IgD-negative memory B cell (primary cell): ENCODE measurements around the gene NPAS3. TPM values are rescaled to one million over a fixed set of nuclear protein-coding genes. Genes with fewer than 3 reads are reported as not detected.

Experiments used
- H3K27ac Mint-ChIP-seq, 3 donors: one replicate each; pipeline ENCODE4 v1.8.0; 2020 to 2022; ENCODE audit warnings: mild to moderate bottlenecking in 3 of 3, mixed read lengths in 3 of 3, moderate library complexity in 1 of 3
- H3K27me3 Mint-ChIP-seq: one replicate; pipeline ENCODE4 v1.8.0; 2021; ENCODE audit warnings: mixed read lengths
- H3K36me3 Mint-ChIP-seq: one replicate; pipeline ENCODE4 v1.8.0; 2020; ENCODE audit warnings: mild to moderate bottlenecking, mixed read lengths
- H3K4me1 Mint-ChIP-seq, 3 donors: one replicate each; pipeline ENCODE4 v1.8.0; 2020 to 2022; ENCODE audit warnings: mixed read lengths in 3 of 3, mild to moderate bottlenecking in 1 of 3
- H3K4me3 Mint-ChIP-seq, 4 donors: one replicate each; pipeline ENCODE4 v1.8.0; 2020 to 2022; ENCODE audit warnings: mild to moderate bottlenecking in 4 of 4, mixed read lengths in 4 of 4, moderate library complexity in 3 of 4
- H3K9me3 Mint-ChIP-seq, 3 donors: one replicate each; pipeline ENCODE4 v1.8.0; 2020 to 2021; ENCODE audit warnings: mixed read lengths in 3 of 3, mild to moderate bottlenecking in 1 of 3
- polyA plus RNA-seq: library from polyadenylated mRNA; unstranded; fragments of 300-500 nt; fragmentation: Illumina TruSeq; gene quantifications from one replicate; pipeline ENCODE4 v1.2.3, GENCODE V29; 2021

NPAS3 gene
- polyA plus RNA-seq, 1 donor from 2014 or later, result not detected

DNA sequence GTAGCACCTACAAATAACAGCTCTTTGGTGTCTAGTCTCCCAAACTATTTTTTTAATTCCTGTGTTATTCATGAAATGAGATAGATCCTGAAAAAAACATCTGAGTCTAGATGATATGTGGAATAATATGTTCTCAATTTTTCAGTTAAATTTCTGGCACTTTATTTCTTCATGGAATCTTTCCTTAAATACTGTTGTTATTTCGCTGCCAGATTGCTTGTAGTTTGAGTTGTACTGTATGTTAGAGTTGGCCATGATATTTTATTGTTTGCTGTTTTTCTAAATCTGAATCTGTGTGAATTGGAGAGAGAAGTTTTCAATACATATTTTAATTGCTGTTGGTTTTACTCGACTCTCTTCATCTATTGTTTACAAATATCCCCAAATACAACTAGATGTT lies 511.7 kb downstream of the NPAS3 start:
- Mint-ChIP-seq H3K4me1 (peaks cover 0 to 5% (median 0%) of the 10 kb centered on the region in 3 donors), H3K36me3 (no peaks in the 10 kb centered on the region), H3K4me3 (no peak overlapping the region), H3K27ac (no peak overlapping the region), H3K27me3 (no peaks in the 10 kb centered on the region), H3K9me3 (peaks cover 0 to under 1% (median 0%) of the 10 kb centered on the region in 3 donors)

DNA sequence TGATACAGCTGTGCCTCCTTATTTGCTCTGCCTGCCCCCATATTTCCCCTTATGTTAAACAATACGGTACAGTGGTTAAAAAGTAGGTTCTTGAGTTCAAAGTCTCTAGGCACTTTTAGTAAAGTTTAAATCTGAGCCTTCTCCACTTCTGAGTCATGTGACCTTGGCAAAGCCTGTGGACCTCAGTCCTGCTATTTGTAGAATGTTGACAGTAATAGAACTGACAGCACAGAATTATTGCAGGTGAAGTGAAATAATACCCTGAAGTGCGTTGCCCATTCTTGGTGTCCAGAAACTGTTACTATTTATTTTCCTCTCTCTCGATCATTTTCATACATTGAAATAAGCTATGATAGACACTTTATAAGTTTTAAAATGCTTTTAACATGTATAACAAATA lies 512.5 kb downstream of the NPAS3 start:
- no peaks in the 10 kb centered on the region for H3K36me3 Mint-ChIP-seq
- H3K9me3 Mint-ChIP-seq, result no peaks in the 10 kb centered on the region
- H3K27ac Mint-ChIP-seq, result no peak overlapping the region
- no peaks in the 10 kb centered on the region for H3K27me3 Mint-ChIP-seq
- H3K4me3 Mint-ChIP-seq, result no peak overlapping the region
- peaks cover 0 to 5% (median 0%) of the 10 kb centered on the region in 3 donors for H3K4me1 Mint-ChIP-seq

DNA sequence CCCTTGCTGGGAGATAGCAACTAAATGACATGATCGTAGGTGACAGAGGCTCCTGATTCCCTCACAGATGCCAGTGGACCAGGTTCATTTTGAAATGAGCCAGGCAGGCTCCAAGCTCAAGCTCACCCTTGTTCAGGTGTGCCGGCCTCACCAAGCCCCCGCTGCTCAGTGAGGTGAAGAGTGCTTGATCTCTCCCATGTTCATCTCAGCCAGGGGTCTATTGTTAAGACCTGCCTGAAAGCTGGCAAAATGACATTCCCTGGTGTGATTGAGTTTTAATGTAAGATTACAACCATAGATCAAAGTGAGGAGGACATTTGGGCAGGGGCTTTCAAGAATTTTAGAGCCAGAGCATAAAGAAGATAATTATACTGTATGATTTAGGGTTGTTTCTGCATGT lies 514.3 kb downstream of the NPAS3 start:
- Mint-ChIP-seq H3K9me3 (no peaks in the 10 kb centered on the region), H3K4me3 (no peak overlapping the region), H3K27me3 (no peaks in the 10 kb centered on the region), H3K4me1 (peaks cover 0 to 5% (median 0%) of the 10 kb centered on the region in 3 donors), H3K36me3 (no peaks in the 10 kb centered on the region), H3K27ac (no peak overlapping the region)

DNA sequence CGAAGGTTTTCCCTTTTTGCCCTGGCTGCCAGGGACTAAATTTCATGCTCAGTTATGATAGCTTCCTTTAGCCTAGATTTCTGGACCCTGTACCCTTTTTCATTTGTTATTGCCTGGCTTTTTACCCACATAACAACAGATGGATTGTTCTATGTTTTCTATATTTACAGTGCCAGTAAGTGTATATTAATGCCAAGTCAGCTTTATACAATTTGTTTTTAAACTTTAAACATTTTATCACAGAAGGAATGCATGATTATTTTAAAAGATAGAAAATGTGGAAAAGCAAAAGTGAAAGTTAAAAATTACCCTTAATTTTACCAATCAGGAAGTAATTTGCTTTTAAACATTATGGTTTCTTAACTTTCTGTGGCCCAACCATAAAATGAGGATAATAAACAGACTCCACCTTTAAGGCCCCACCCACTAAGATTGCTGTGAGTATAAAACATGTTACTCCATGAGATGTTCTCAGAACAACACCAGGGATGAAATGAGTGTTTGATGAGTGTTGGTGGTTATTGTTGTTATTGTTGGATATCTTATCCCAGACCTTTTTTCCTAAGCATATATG lies 515.4 kb downstream of the NPAS3 start:
- H3K36me3 Mint-ChIP-seq, result no peaks in the 10 kb centered on the region
- peaks cover 0 to 3% (median 2%) of the 10 kb centered on the region in 3 donors for H3K9me3 Mint-ChIP-seq
- peaks cover 0 to 5% (median 0%) of the 10 kb centered on the region in 3 donors for H3K4me1 Mint-ChIP-seq
- H3K27ac Mint-ChIP-seq, result no peak overlapping the region
- no peak overlapping the region for H3K4me3 Mint-ChIP-seq
- no peaks in the 10 kb centered on the region for H3K27me3 Mint-ChIP-seq

DNA sequence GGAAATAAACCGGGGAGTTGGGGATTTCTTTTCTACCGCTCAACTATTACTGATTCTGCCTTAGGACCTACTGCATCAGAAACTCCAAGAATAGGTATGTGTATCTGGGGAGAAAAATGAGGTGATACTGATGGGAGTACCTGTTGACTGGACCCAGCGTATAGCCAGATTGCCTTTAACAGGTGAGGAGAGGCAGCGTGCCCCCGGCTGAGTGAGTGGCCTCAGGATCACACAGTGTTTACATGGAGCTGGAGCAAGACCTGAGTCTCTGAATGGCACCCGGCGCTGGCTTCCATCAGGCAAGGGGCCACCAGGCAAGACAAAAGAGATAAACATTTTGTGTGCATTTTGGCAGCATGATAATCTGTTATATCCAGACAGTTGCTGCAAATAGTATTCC lies 516.0 kb downstream of the NPAS3 start:
- Mint-ChIP-seq H3K9me3 (peaks cover 0 to 3% (median 2%) of the 10 kb centered on the region in 3 donors), H3K4me3 (no peak overlapping the region), H3K4me1 (peaks cover 0 to 5% (median 0%) of the 10 kb centered on the region in 3 donors), H3K27ac (no peak overlapping the region), H3K36me3 (no peaks in the 10 kb centered on the region), H3K27me3 (no peaks in the 10 kb centered on the region)

DNA sequence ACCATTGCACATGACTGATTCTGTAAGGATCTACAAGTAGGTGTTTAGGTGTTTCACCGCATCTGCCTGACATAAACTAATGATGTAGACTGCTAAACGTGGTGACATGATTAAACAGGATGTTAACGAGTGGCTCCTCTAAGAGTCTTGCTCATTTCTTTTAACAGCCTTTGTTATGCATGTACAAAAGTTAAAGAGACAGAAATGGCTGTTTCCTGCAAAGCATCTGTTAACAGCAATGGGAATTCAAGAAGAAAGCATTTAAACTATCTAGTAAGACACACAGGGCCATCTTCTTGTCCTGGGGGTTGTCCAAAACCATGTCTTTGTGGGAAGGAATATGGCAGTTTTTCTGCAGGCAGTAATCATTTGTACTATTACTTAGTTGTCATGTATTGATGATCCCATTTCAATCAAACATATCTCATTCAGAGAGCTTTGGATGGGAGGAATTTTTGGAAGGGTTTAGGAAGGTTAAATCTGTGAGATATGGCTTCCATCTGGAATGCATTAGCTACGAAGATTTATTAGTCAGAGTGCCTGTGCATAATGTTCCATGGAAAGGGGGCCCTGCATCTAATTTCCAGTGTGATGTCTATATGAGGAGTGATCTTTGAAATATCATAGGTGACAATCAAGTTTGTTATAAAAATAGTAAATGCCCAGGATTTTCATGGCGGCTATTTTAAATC lies 517.1 kb downstream of the NPAS3 start:
- peaks cover 0 to 5% (median 0%) of the 10 kb centered on the region in 3 donors for H3K4me1 Mint-ChIP-seq
- H3K27me3 Mint-ChIP-seq, result no peaks in the 10 kb centered on the region
- no peak overlapping the region for H3K4me3 Mint-ChIP-seq
- H3K27ac Mint-ChIP-seq, result no peak overlapping the region
- H3K9me3 Mint-ChIP-seq, result peaks cover 0 to 3% (median 2%) of the 10 kb centered on the region in 3 donors
- H3K36me3 Mint-ChIP-seq, result no peaks in the 10 kb centered on the region

DNA sequence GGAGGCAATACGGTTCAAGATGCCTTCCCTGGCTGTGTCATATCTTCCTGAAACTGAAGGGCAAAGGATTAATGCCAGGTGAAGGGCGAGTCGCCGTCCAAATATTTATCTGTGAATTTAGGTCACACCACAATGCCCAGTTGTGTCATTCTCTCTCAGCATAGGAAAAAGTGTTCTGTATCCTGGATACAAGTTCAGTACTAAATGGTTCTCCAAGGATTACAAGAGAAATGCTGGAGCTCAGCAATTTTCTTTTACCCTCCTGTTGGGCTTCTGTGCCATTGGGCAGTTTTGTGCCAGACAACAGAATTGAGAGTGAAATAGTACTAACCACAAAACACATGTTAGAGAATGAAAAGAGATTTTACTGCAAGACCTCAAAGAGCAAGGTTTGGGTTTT lies 518.3 kb downstream of the NPAS3 start:
- Mint-ChIP-seq H3K9me3 (peaks cover 0 to 3% (median 2%) of the 10 kb centered on the region in 3 donors), H3K27ac (no peak overlapping the region), H3K36me3 (no peaks in the 10 kb centered on the region), H3K4me3 (no peak overlapping the region), H3K27me3 (no peaks in the 10 kb centered on the region), H3K4me1 (peaks cover 0 to 5% (median 0%) of the 10 kb centered on the region in 3 donors)

DNA sequence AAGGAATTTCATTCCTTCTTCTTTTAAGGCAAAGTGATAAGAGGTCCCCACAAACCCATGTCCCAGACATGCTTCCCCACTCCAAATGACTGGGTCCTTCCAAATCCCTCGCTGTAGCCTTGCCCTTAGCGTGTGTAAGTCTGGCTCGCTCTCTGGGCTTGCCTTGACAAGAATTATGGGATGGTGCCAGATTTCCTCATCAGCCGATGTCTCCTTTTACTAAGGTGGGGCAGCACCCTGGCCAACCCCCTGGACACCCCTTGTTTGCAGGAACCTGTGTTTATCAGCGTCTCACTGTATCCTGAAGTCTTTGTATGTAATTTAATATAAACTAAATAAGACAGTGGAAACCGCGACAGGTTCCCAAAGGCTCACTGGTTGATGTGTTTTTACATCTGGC lies 518.9 kb downstream of the NPAS3 start:
- Mint-ChIP-seq H3K27me3 (no peaks in the 10 kb centered on the region), H3K4me3 (no peak overlapping the region), H3K36me3 (no peaks in the 10 kb centered on the region), H3K27ac (no peak overlapping the region), H3K9me3 (peaks cover 0 to 3% (median 2%) of the 10 kb centered on the region in 3 donors), H3K4me1 (peaks cover 0 to 5% (median 0%) of the 10 kb centered on the region in 3 donors)

DNA sequence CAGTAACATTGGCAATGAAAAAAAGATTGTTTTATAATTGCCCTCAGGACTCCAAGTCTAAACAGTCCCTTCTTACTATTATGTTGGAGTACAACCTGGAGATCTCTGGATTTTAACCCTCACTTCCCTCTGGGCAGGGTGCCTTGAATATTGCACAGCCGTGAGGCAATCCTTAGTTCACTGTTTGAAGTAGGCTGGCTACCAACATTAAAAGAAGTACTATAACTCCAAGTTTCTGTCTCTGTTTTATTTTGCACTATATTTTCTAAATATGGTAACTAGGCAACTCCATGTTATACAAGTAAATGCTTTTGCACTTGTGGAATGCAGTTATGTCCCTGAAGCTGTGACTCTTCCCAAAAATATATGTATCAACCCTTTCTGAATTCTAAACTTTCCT lies 521.5 kb downstream of the NPAS3 start:
- no peak overlapping the region for H3K27ac Mint-ChIP-seq

DNA sequence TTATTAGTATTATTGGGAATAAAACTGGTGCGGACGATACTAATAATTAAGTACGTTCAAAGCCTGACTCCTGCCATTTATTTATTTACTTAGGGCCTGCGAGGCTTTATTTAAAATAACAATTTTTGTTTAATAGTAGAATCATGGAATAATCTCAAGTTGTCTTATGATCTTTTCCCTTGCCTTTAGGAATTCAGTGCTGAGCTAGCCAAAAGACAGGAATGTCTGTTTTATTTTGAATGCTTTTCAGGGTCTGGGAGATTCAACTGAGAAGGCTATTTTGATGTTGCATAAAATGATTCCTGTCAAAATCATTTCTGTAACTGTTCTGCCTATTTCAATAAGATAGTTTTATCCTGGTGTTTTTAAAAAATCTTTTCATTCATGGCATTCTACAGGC lies 522.4 kb downstream of the NPAS3 start:
- Mint-ChIP-seq H3K4me1 (no peaks in the 10 kb centered on the region), H3K27me3 (no peaks in the 10 kb centered on the region), H3K36me3 (no peaks in the 10 kb centered on the region), H3K9me3 (peaks cover 0 to 3% (median 2%) of the 10 kb centered on the region in 3 donors), H3K4me3 (no peak overlapping the region), H3K27ac (no peak overlapping the region)

More for the DNA sequence above, 521.5 kb downstream of the NPAS3 start:
- Mint-ChIP-seq H3K4me3 (no peak overlapping the region), H3K27me3 (no peaks in the 10 kb centered on the region), H3K9me3 (peaks cover 0 to 3% (median 2%) of the 10 kb centered on the region in 3 donors), H3K36me3 (no peaks in the 10 kb centered on the region), H3K4me1 (no peaks in the 10 kb centered on the region)

DNA sequence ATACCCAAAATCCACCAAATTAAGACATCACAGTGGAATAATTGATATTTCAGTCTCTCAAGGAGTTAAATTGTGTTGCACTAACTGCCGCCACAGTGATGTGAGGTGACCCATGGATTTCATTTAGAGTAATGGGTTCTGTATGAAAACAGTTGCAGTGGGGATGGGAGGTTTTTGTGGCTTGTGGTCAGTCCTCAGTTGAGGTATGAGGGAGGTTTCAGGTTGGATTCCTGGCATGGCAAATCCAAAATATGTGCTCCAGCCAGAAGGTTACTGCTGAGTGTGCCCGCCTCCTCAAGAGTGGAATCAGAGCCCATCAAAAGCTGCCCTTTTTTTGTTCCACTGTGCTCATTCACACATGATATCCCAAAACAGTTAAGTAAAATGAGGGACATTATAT lies 525.1 kb downstream of the NPAS3 start:
- Mint-ChIP-seq H3K36me3 (no peaks in the 10 kb centered on the region), H3K27me3 (no peaks in the 10 kb centered on the region), H3K4me3 (no peak overlapping the region), H3K9me3 (peaks cover 0 to 1% (median 0%) of the 10 kb centered on the region in 3 donors), H3K4me1 (no peaks in the 10 kb centered on the region), H3K27ac (no peak overlapping the region)

DNA sequence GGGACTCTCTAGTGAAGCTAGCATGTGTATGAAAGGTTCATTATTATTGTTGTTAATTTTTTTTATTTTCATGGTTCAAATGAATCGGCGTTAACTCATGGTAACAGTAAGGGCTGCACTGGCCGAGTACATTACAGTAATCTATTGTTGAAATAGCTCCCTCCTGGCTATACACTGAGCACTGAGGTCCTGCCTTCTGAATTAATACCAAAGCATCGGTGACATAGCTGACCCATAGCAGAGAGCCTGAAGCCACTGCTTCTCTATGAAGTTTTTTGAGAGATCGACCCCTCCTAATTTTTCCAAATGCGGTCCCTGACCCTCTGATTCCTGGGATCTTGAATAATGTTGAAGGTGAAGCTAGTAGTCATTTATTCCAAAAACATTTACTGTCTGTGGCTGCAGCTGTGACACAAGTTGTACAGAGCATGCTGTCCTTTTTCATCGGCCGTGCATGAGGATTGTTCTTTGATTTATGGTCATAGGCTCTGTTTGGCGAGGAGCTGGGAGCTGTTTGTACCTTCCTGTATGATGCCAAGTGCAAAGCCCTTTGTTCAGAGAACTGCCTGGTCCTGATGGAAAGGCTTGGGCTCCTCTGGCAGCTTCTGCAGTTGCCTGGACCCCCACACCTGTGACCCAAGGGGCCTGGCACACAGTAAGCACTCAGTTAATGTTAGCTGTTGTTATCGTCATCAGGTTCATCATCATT lies 525.7 kb downstream of the NPAS3 start:
- Mint-ChIP-seq H3K9me3 (no peaks in the 10 kb centered on the region), H3K4me1 (no peaks in the 10 kb centered on the region), H3K27me3 (no peaks in the 10 kb centered on the region), H3K27ac (no peak overlapping the region), H3K36me3 (no peaks in the 10 kb centered on the region), H3K4me3 (no peak overlapping the region)

DNA sequence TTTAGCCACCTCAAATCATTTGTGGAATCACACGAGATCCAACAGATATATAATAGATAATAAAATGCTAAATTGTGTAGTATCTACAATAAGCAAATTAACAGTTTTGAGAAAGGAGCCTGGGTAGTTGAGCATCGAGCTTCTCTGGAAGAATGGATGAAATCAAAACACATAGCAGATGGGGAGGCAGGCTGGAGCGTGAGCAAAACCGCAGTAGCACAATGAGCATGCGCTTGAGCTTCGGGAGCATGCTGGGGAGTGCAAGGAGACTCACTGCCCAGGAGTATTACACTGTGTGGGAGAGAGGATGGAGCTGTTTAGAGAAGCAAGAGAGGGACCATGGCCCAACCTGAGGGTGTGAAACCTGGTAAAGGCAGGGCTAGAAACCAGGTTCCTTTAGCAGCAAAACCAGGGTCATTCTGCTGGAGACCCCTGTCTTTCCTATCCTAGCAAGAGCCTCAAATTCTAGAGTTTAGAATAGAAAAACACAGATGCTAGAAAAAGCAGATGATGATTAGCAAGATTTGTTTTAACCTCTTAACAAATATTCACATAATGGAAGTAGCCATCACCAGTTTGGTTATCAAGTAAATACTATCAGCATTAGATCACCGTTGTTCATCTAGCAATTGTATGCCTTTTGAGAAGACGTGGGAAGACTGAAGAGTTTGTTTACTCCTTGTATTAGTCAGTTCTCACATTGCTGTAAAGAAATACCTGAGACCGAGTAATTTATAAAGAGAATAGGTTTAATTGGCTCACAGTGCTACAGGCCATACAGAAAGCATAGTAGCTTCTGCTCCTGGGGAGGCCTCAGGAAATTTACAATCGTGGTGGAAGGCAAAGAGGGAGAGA lies 527.4 kb downstream of the NPAS3 start:
- Mint-ChIP-seq H3K4me3 (no peak overlapping the region), H3K36me3 (no peaks in the 10 kb centered on the region), H3K4me1 (no peaks in the 10 kb centered on the region), H3K27ac (no peak overlapping the region), H3K27me3 (no peaks in the 10 kb centered on the region), H3K9me3 (no peaks in the 10 kb centered on the region)

DNA sequence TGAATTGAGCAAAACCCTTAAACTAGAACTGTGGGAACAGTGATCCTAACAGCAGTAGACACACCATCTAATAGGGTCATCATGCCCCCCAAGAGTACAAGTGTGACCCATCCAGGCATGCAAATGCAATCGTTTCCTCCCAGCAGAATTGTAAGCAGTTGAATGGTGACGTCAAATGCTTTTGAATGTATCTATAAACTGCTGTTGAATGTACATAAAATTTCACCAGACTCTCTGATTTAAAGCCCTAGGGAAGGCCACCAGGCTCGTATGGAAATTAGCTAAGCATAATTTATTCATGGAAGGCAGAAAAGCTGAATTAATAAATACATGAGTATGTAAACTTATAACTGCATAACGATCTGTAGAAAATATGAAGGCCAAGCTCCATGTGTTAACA lies 529.3 kb downstream of the NPAS3 start:
- Mint-ChIP-seq H3K27ac (no peak overlapping the region), H3K4me1 (no peaks in the 10 kb centered on the region), H3K36me3 (no peaks in the 10 kb centered on the region), H3K9me3 (no peaks in the 10 kb centered on the region), H3K4me3 (no peak overlapping the region), H3K27me3 (no peaks in the 10 kb centered on the region)

DNA sequence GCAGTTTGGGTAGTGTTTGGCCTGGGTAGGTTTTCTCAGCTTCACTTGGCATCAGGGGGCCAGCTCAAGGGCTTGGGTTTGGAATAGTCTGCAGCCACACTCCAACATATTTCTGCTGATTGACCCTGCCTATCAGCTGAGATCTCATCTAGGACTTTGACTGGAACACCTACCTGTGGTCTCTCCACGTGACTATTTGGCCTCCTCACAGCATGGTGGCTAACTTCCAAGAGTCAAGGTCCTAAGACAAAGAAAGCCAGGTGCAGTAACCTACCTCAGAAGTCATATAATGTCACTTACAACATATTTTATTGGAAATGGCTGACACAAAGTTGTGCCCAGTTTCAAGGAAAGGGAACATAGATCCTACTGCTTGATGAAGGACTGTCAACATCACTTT lies 531.2 kb downstream of the NPAS3 start:
- Mint-ChIP-seq H3K9me3 (no peaks in the 10 kb centered on the region), H3K27ac (no peak overlapping the region), H3K27me3 (no peaks in the 10 kb centered on the region)

More for the DNA sequence above, 531.2 kb downstream of the NPAS3 start:
- Mint-ChIP-seq H3K4me3 (no peak overlapping the region), H3K4me1 (no peaks in the 10 kb centered on the region), H3K36me3 (no peaks in the 10 kb centered on the region)
